Activated CD4-positive, alpha-beta memory T cell treated with anti-CD3 and anti-CD28 coated beads for 36 hours (primary cell): ENCODE results near the gene HIRA. TPM values are rescaled to one million over a fixed set of nuclear protein-coding genes. Genes with fewer than 3 reads are reported as not detected.

Experiments
- CTCF ChIA-PET: fragments of 350-600 bp; sonication (Branson Sonifier 250); formaldehyde crosslinking; loops from one replicate; lab custom pipeline; 2021; ENCODE audit warnings: antibody characterized with exemption, inconsistent platforms; lab: Charles Lee
- POLR2A ChIA-PET: fragments of 350-600 bp; sonication (Branson Sonifier 250); formaldehyde crosslinking; loops from one replicate; lab custom pipeline; 2021; ENCODE audit warnings: antibody characterized with exemption; lab: Charles Lee
- DNase-seq: peaks from one replicate; pipeline ENCODE4 v3.0.0-alpha.2; 2020
- H3K27ac Mint-ChIP-seq: one replicate; pipeline ENCODE4 v1.8.0; 2021; ENCODE audit warnings: mixed read lengths
- H3K27me3 Mint-ChIP-seq: one replicate; pipeline ENCODE4 v1.8.0; 2021; ENCODE audit warnings: mixed read lengths
- H3K36me3 Mint-ChIP-seq: one replicate; pipeline ENCODE4 v1.8.0; 2021; ENCODE audit warnings: mixed read lengths
- H3K4me1 Mint-ChIP-seq: one replicate; pipeline ENCODE4 v1.8.0; 2021; ENCODE audit warnings: low read depth, mixed read lengths
- H3K4me3 Mint-ChIP-seq: one replicate; pipeline ENCODE4 v1.8.0; 2021; ENCODE audit warnings: mild to moderate bottlenecking, mixed read lengths
- H3K9me3 Mint-ChIP-seq: one replicate; pipeline ENCODE4 v1.8.0; 2021; ENCODE audit warnings: mixed read lengths
- intact Hi-C: fragments of 100-400 bp; cut with micrococcal nuclease; formaldehyde crosslinking; loops from one replicate; pipeline ENCODE4 v1.15.1; 2023
- total RNA-seq, 2 experiments: library from RNA; stranded (reverse); gene quantifications; one replicate each; pipeline ENCODE4 v1.2.3, GENCODE V29; 2021

The HIRA gene
- total RNA-seq, 2 experiments from 2014 or later = 28.3 to 30.6 TPM

DNA sequence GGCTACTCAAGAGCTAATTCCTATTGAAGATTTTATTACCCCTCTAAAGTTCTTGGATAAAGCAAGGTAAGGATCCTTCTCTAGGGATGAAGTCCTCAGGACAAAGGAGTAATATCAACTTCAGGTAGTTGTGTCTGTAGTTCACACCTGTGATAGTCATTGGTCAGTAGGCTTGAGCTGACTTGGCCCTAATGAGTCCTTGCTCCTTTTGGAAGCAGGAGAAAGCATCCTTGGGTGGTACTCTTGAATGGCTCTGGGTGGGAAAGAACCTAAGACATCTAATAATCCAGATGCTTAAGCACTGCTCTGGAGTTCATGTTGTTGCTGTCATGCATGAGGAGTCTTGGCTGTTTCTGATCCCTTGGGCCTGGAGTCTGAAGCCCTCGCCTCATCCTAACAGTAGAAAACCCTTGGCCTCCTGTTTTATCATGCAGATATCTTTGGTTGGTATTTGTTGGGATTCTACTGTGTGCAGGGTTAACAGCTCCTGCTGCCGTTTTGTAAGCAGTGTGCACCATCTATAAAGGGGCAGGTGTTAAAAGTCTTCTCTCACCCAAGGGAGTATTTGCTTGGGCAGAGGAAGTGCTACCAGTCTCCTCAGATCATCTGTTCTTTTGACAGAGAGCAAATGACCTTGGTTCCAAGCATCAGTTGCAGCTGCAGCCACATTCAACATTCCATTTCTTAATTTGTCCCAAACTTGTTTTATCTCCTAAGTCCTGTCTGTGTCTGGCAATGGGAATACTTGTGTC, 3.5 kb upstream of the HIRA start:
- POLR2A ChIA-PET = interaction anchor here (0.6 to 7.1 kb wide), 2 partner anchors 11 to 36 kb away, joined by 7 to 59 read pairs; partner anchors contain the start of gene C22orf39
- Mint-ChIP-seq H3K4me3 (no peak overlapping the region), H3K27ac (no peak overlapping the region)

DNA sequence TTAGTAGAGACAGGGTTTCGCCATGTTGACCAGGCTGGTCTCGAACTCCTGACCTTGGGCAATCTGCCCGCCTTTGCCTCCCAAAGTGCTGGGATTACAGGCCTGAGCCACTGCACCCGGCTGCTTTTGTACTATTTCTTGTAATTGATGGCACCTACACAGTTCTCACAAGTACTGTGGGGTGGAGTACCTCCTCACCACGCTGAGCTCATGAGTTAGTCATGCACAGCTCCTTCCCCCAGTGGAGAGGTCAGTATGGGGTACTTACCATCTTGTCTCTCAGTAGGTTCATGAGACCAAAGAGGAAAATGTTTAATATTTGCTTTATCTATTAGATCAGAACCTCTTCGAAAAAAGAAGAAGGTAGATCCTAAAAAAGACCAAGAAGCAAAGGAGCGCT, 2.9 kb upstream of the HIRA start:
- no peak for DNase-seq
- Mint-ChIP-seq H3K36me3 (peaks cover 17% of the 10 kb centered on the region), H3K9me3 (no peaks in the 10 kb centered on the region), H3K4me3 (no peak overlapping the region), H3K27ac (peak overlapping the region; percentile 83), H3K27me3 (no peaks in the 10 kb centered on the region), H3K4me1 (peaks cover 27% of the 10 kb centered on the region)
- ChIA-PET CTCF (interaction anchor here (1.0 to 1.4 kb wide), 3 partner anchors 43 to 195 kb away, joined by 3 read pairs; partner anchors contain the start of genes CDC45 and UFD1), POLR2A (interaction anchor here (0.6 to 7.1 kb wide), 2 partner anchors 11 to 36 kb away, joined by 7 to 59 read pairs; partner anchors contain the start of gene C22orf39)
- intact Hi-C loops = loop anchor here (5.0 kb wide), 1 partner anchor 143 kb away; no protein-coding TSS in a partner anchor

More for the DNA sequence above, 3.5 kb upstream of the HIRA start:
- Mint-ChIP-seq H3K36me3 (peaks cover 16% of the 10 kb centered on the region), H3K4me1 (peaks cover 21% of the 10 kb centered on the region), H3K27me3 (no peaks in the 10 kb centered on the region), H3K9me3 (no peaks in the 10 kb centered on the region)
- intact Hi-C loops = loop anchor here (5.0 kb wide), 1 partner anchor 142 kb away; no protein-coding TSS in a partner anchor
- CTCF ChIA-PET = interaction anchor here (1.0 to 1.4 kb wide), 3 partner anchors 43 to 195 kb away, joined by 3 read pairs; partner anchors contain the start of genes CDC45 and UFD1
- DNase-seq = no peak

DNA sequence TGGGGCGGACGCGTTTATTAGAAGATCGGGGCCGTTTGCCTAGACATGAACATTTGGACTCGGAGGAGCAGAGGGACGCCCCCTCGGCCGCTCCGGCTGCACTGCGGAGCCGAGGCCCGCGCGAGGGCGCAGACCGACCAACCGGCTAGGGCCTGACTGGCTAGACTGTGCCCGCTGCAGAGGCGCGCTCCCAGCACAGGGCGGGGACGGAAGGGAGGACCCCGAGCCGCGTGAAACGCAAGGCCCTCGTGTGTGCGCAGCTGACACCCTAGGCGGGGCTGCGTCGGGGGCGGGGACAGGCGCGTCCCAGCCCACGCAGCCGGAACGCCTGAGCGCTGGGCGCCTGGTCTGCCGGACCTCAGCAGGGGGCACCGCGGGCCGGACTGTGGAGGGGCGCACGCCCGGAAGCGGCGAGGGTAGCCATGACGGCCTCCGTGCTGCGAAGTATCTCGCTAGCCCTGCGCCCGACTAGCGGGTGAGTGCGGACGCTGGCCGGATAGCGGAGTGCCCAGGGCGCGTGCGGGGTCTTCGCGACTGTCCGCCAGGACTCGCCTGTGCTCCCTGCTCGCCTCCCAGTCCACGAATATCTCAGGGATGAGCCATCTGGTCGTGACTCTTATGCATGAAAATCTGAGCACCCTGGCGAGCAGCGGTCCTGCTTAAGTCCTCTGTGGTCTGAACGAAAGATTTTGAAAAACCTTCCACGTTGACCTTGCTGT, 759 bp upstream of the HIRA start, which contains the start of gene MRPL40:
MRPL40 (plus strand) TSS at position 413 of the 719 bp plus-strand sequence; CDS start at position 423, 10 bp downstream.
- POLR2A ChIA-PET = interaction anchor here (0.6 to 7.1 kb wide), 9 partner anchors 9 to 423 kb away, joined by 3 to 59 read pairs (median 4); partner anchors contain the start of genes C22orf39, CDC45 and SLC25A1
- peaks cover 18% of the 10 kb centered on the region for H3K36me3 Mint-ChIP-seq
- peak within 1 kb of the TSS; percentile 91 for H3K27ac Mint-ChIP-seq
- H3K4me3 Mint-ChIP-seq = peak within 1 kb of the TSS; percentile 81
- peaks cover 40% of the 10 kb centered on the region for H3K4me1 Mint-ChIP-seq
- intact Hi-C loops = loop anchor here (1.0 to 5.0 kb wide), 4 partner anchors 17 to 310 kb away; partner anchors contain the start of genes CDC45, DGCR2 and UFD1
- peak; percentile 94 for DNase-seq
- no peaks in the 10 kb centered on the region for H3K27me3 Mint-ChIP-seq
- CTCF ChIA-PET = interaction anchor here (0.6 to 1.1 kb wide), 4 partner anchors 13 to 253 kb away, joined by 3 read pairs; partner anchors contain the start of gene CDC45
- no peaks in the 10 kb centered on the region for H3K9me3 Mint-ChIP-seq

DNA sequence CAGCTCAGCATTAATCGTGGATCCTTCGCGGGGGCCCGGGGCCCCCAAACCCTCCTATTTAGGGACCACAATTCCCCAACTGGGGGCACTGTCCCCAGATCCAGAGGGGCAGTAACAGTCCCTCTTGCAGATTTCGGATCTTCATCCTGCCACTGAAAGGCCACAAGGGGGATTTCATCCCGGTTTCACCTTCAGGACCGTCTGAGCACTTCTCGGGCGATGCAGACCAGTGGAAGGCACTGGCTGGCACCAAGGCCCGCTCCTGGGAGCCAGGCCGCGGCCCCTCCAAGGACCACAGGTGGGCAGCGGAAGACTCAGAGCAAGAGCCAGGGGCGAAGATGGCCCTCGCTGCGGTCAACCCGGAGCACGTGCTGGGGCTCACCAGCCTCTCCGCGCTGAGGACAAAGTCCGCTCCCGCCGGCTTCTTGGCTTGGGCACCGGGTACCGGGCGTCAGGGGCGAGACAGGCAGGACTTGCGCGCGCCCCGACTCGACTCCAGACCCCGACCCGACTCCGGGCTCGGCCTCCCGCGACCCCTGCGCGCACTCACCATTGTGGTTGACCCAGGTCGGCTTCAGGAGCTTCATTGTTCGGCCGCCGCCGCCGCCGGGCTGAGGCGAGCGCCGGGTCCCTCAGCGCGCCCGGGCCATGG, 517 bp downstream of the HIRA start:
- ChIA-PET POLR2A (interaction anchor here (0.6 to 7.1 kb wide), 8 partner anchors 8 to 253 kb away, joined by 3 to 59 read pairs (median 4); partner anchors contain the start of genes C22orf39, CDC45 and SLC25A1), CTCF (interaction anchor here (0.7 to 1.1 kb wide), 3 partner anchors 48 to 252 kb away, joined by 3 read pairs; partner anchors contain the start of genes CDC45 and UFD1)
- H3K4me1 Mint-ChIP-seq = peaks cover 53% of the 10 kb centered on the region

DNA sequence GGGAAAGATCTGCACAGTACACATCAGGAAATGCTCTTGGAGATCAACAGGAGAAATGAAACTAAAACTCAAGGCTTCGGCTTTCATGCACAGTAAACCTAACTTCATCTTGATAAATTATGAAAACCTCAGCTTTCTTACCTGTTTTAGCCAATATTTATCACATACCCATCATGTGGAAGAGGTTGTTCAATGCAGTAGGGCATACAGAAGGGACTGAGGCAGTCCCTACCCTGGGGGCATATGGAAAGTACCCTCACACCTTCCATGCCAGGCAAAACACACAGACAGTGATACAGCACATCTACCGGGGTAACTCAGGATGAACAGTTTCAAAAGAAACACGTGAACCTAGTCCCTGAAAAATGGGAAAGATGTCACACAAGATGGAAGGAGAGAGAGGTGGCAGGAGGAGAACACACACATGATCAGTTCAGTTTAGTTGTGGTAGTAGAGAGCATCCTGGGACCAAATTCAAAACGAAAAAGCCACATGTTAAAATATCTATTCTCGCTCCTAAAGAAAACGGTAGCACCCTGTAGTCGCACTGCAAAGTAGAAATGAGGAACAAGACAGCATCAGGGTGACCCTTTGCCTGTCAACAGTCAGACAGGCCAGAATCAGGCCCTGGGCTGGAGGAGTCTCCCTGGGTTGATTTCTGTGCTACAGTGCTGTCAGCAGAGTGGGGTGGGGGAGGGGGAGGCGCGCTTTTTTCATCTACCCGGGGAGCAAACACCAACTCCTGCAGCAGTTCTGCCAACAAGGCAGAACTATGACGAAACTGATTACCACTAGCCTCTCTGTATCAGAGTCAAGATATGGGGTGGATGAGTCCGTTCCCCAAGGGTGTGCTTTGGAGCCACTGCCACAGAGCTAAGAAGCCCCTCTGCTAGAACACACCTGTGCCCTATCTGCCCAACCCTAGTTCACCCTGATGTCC, 1.3 kb downstream of the HIRA start:
- no peaks in the 10 kb centered on the region for H3K27me3 Mint-ChIP-seq
- no peaks in the 10 kb centered on the region for H3K9me3 Mint-ChIP-seq
- peak overlapping the region; percentile 80 for H3K4me3 Mint-ChIP-seq
- peaks cover 54% of the 10 kb centered on the region for H3K4me1 Mint-ChIP-seq
- intact Hi-C loops = loop anchor here (1.0 to 5.0 kb wide), 2 partner anchors 11 to 147 kb away; no protein-coding TSS in a partner anchor
- ChIA-PET POLR2A (interaction anchor here (0.7 to 7.1 kb wide), 3 partner anchors 10 to 252 kb away, joined by 3 to 59 read pairs (median 20); partner anchors contain the start of gene C22orf39), CTCF (interaction anchor here (1.0 kb wide), 1 partner anchor 49 kb away, joined by 3 read pairs; the partner anchor contains the start of genes CDC45 and UFD1)
- peak; percentile 64 for DNase-seq
- peaks cover 15% of the 10 kb centered on the region for H3K36me3 Mint-ChIP-seq
- H3K27ac Mint-ChIP-seq = peak overlapping the region; percentile 80

More for the DNA sequence above, 517 bp downstream of the HIRA start:
- intact Hi-C loops = loop anchor here (1.0 to 5.0 kb wide), 2 partner anchors 12 to 146 kb away; no protein-coding TSS in a partner anchor
- Mint-ChIP-seq H3K27me3 (no peaks in the 10 kb centered on the region), H3K36me3 (peaks cover 18% of the 10 kb centered on the region), H3K27ac (peak overlapping the region; percentile 80), H3K4me3 (peak overlapping the region; percentile 80), H3K9me3 (no peaks in the 10 kb centered on the region)
- peak; percentile 44 for DNase-seq

DNA sequence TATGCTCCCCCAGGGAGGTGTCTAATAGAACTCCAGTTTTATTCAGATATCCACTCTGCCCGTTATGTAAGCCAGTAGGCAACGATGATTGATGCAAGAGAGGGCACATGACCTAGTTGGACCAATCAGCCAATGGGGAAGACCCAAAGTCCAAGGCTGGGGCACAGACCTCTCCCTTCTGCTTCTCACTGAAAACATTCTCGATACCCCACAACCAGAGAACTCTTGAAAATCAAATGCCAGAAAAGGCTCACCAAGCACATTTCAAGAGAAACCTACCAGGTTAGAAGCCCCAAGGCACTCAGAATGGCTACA, 7.4 kb downstream of the HIRA start:
- intact Hi-C loops = no loop called here
- CTCF ChIA-PET = no interaction called here
- H3K36me3 Mint-ChIP-seq = peaks cover 5% of the 10 kb centered on the region
- H3K9me3 Mint-ChIP-seq = no peaks in the 10 kb centered on the region
- POLR2A ChIA-PET = no interaction called here
- no peak for DNase-seq
- peaks cover 75% of the 10 kb centered on the region for H3K4me1 Mint-ChIP-seq
- no peak overlapping the region for H3K4me3 Mint-ChIP-seq
- H3K27ac Mint-ChIP-seq = no peak overlapping the region
- no peaks in the 10 kb centered on the region for H3K27me3 Mint-ChIP-seq

DNA sequence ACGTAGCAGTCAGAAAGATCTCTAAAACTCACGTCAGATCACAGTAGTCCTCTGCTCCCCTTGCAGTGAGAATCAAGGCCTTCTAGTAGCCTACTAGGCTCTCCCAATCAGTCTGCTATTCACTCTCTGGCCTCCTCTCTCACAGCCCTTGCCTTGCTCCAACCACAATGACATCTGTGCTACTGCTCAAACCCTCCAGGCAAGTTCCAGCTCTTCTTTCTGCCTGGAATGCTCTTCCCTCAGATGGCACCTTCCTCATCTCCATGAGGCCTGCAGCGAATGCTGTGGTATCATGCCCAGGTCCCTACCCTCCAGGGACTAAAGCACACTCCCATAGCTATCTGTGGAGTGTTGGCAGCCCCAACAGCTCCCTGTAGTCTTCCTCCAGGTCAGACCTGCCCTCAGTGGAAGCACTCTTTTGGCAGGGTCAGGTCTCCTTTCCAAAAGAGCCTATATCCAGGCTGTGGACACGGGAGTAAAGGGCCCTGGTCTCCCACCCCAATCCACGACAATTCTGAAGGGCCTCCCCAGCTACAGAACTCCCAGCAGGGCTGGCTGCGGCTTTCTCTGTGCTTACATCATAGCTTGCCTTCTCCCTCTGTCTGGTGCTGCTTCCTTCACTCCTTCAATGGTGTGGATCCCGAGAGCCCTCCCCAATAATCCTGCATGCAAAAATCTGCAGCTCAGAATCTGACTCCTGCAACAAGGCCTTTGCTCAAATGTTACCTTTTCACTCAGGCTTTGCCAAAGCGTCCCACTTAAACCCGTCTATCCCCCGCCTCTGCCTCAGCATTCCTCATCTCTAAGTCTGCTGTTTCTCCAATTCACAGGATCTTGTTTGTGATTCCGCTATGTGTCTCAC, 8.9 kb downstream of the HIRA start:
- H3K4me3 Mint-ChIP-seq = no peak overlapping the region
- CTCF ChIA-PET = interaction anchor here (0.9 kb wide), 1 partner anchor 208 kb away, joined by 3 read pairs; no protein-coding TSS in a partner anchor

DNA sequence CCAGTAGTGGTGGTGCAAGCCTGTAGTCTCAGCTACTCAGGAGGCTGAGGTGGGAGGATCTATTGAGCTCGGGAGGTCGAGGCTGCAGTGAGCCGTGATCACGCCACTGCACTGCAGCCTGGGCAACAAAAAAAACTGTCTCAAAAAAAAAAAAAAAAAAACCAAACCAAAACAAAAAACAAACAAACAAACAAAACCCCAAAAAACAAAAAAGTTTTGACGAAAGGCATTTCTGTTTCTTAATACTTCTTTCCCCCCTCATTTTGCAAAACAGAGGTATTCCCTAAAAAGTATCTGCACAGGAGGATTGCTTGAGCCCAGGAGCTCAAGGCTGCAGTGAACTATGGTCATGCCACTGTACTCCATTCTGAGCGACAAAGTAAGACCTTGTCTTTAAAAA, 11.2 kb downstream of the HIRA start:
- no peak for DNase-seq
- intact Hi-C loops = no loop called here
- H3K4me1 Mint-ChIP-seq = peaks cover 59% of the 10 kb centered on the region
- CTCF ChIA-PET = interaction anchor here (1.2 to 1.4 kb wide), 2 partner anchors 59 to 212 kb away, joined by 3 to 4 read pairs; partner anchors contain the start of gene CDC45
- POLR2A ChIA-PET = interaction anchor here (1.2 to 2.6 kb wide), 3 partner anchors 11 to 28 kb away, joined by 3 to 20 read pairs (median 4); partner anchors contain the start of genes C22orf39 and HIRA
- peak overlapping the region; percentile 63 for H3K27ac Mint-ChIP-seq
- H3K27me3 Mint-ChIP-seq = no peaks in the 10 kb centered on the region
- peaks cover 2% of the 10 kb centered on the region for H3K36me3 Mint-ChIP-seq
- H3K4me3 Mint-ChIP-seq = no peak overlapping the region
- H3K9me3 Mint-ChIP-seq = no peaks in the 10 kb centered on the region

More for the DNA sequence above, 8.9 kb downstream of the HIRA start:
- H3K27ac Mint-ChIP-seq = peak overlapping the region; percentile 59
- intact Hi-C loops = no loop called here
- no peak for DNase-seq
- H3K4me1 Mint-ChIP-seq = peaks cover 72% of the 10 kb centered on the region
- no peaks in the 10 kb centered on the region for H3K36me3 Mint-ChIP-seq
- POLR2A ChIA-PET = interaction anchor here (1.7 kb wide), 1 partner anchor 9 kb away, joined by 6 read pairs; the partner anchor contains the start of gene HIRA
- H3K27me3 Mint-ChIP-seq = no peaks in the 10 kb centered on the region
- no peaks in the 10 kb centered on the region for H3K9me3 Mint-ChIP-seq

DNA sequence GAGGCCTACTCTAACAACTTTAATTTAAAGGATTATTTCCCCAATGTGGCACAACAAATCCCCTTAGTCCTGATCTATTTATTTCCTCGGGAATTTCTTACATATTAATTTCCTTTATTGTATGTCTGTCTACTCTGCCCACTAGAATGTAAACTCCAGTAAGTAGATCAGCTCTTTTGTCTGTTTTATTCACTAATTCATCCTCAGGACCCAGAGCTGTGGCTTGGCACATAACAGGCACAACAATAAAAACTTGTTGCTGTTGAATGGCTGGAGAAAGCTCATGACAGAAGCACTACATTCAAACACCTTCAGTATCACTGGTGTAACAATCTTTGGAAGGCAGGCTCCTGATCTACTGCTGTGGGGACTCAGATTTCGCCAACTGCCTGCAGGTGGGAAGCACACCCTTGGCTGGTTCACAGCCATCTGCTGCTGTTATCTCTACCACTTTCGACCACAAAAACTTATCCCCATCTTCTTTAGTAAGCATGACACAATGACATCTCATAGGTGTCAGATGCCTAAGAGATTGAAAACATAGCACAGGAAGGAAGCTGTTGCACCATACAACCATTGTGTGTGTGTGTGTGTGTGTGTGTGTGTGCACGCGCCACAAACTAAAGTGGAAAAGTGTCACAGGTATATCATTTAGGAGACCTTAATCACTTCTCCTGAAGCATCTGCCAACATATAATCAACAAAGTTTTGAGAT, 11.9 kb downstream of the HIRA start:
- ChIA-PET CTCF (interaction anchor here (0.7 to 1.4 kb wide), 3 partner anchors 8 to 60 kb away, joined by 3 to 4 read pairs (median 3); partner anchors contain the start of gene CDC45), POLR2A (interaction anchor here (1.2 to 2.6 kb wide), 3 partner anchors 11 to 29 kb away, joined by 3 to 20 read pairs (median 4); partner anchors contain the start of genes C22orf39 and HIRA)
- Mint-ChIP-seq H3K4me3 (no peak overlapping the region), H3K4me1 (peaks cover 55% of the 10 kb centered on the region), H3K36me3 (peaks cover 2% of the 10 kb centered on the region), H3K27ac (peak overlapping the region; percentile 63), H3K27me3 (no peaks in the 10 kb centered on the region), H3K9me3 (no peaks in the 10 kb centered on the region)
- intact Hi-C loops = loop anchor here (1.0 kb wide), 2 partner anchors 11 to 30 kb away; no protein-coding TSS in a partner anchor
- DNase-seq = peak; percentile 73
